Effector memory CD8-positive, alpha-beta T cell (primary cell): ENCODE measurements around the gene SP3.
A peak's percentile ranks its signal among the peaks of the same experiment; 100 is the strongest.

Experiments used
- ATAC-seq: fragments of 150-1000 bp; cut with Tn5 transposase; replicated peaks from 2 replicates; pipeline ENCODE4 v1.10.0; 2021; ENCODE audit warnings: mild to moderate bottlenecking, moderate library complexity
- DNase-seq, 3 experiments: peaks; one replicate each; pipeline ENCODE4 v3.0.0; 2021
- H3K27ac Mint-ChIP-seq, 2 donors: one replicate each; pipeline ENCODE4 v1.8.0; 2022; ENCODE audit warnings: mild to moderate bottlenecking in 2 of 2, mixed read lengths in 2 of 2, moderate library complexity in 2 of 2
- H3K27me3 Mint-ChIP-seq, 2 donors: one replicate each; pipeline ENCODE4 v1.8.0; 2022; ENCODE audit warnings: mixed read lengths in 2 of 2
- H3K36me3 Mint-ChIP-seq: one replicate; pipeline ENCODE4 v1.8.0; 2022; ENCODE audit warnings: mild to moderate bottlenecking, moderate library complexity, mixed read lengths; ENCODE audit not compliant: insufficient read depth
- H3K4me1 Mint-ChIP-seq, 2 donors: one replicate each; pipeline ENCODE4 v1.8.0; 2022; ENCODE audit warnings: low read depth in 2 of 2, mixed read lengths in 2 of 2
- H3K4me3 Mint-ChIP-seq, 2 donors: one replicate each; pipeline ENCODE4 v1.8.0; 2022; ENCODE audit warnings: mild to moderate bottlenecking in 2 of 2, mixed read lengths in 2 of 2, moderate library complexity in 2 of 2
- H3K9me3 Mint-ChIP-seq, 2 donors: one replicate each; pipeline ENCODE4 v1.8.0; 2022; ENCODE audit warnings: mixed read lengths in 2 of 2

SP3 gene

GRCh38 chr2:173969886-173970285, 4.7 kb upstream of the SP3 start:
- Mint-ChIP-seq H3K27ac (no peak overlapping the region), H3K9me3 (no peaks in the 10 kb centered on the region), H3K4me3 (no peak overlapping the region), H3K27me3 (peaks cover 4 to 6% of the 10 kb centered on the region in 2 donors), H3K36me3 (peaks cover 16% of the 10 kb centered on the region), H3K4me1 (peaks cover 10 to 11% of the 10 kb centered on the region in 2 donors)
- DNase-seq (no peak), ATAC-seq (no peak)

GRCh38 chr2:173968551-173968950, 3.4 kb upstream of the SP3 start:
- no peaks in the 10 kb centered on the region for H3K27me3 Mint-ChIP-seq

GRCh38 chr2:173966274-173967098, 1.3 kb upstream of the SP3 start:
- Mint-ChIP-seq H3K4me1 (peaks cover 20 to 24% of the 10 kb centered on the region in 2 donors), H3K36me3 (peaks cover 46% of the 10 kb centered on the region), H3K9me3 (no peaks in the 10 kb centered on the region), H3K4me3 (peak overlapping the region; percentile 95 to 99), H3K27me3 (no peaks in the 10 kb centered on the region), H3K27ac (peak overlapping the region; percentile 99)
- ATAC-seq (no peak), DNase-seq (no peak)

More at GRCh38 chr2:173968551-173968950, 3.4 kb upstream of the SP3 start:
- ATAC-seq, result no peak
- H3K4me3 Mint-ChIP-seq, result no peak overlapping the region
- peaks cover 28% of the 10 kb centered on the region for H3K36me3 Mint-ChIP-seq
- no peak overlapping the region for H3K27ac Mint-ChIP-seq
- peaks cover 10 to 11% of the 10 kb centered on the region in 2 donors for H3K4me1 Mint-ChIP-seq
- no peak for DNase-seq
- H3K9me3 Mint-ChIP-seq, result no peaks in the 10 kb centered on the region

- DNase-seq, result peak; percentile 70 to 76 (median 72)
These were observed 405 bp downstream of the SP3 start for GRCh38 chr2:173964565-173965371.

GRCh38 chr2:173963817-173964564, 1.2 kb downstream of the SP3 start:
- Mint-ChIP-seq H3K27ac (peak overlapping the region; percentile 99), H3K27me3 (no peaks in the 10 kb centered on the region), H3K36me3 (peaks cover 52% of the 10 kb centered on the region), H3K4me1 (peaks cover 36 to 44% of the 10 kb centered on the region in 2 donors), H3K9me3 (no peaks in the 10 kb centered on the region), H3K4me3 (peak overlapping the region; percentile 95 to 99)
- peak; percentile 66 for ATAC-seq
- DNase-seq, result peak; percentile 86 to 91 (median 88)

More at GRCh38 chr2:173964565-173965371, 405 bp downstream of the SP3 start:
- H3K36me3 Mint-ChIP-seq, result peaks cover 52% of the 10 kb centered on the region
- peak overlapping the region; percentile 95 to 99 for H3K4me3 Mint-ChIP-seq
- no peaks in the 10 kb centered on the region for H3K9me3 Mint-ChIP-seq
- no peaks in the 10 kb centered on the region for H3K27me3 Mint-ChIP-seq
- ATAC-seq, result peak; percentile 30
- H3K4me1 Mint-ChIP-seq, result peaks cover 30 to 37% of the 10 kb centered on the region in 2 donors
- peak overlapping the region; percentile 99 for H3K27ac Mint-ChIP-seq

- Mint-ChIP-seq H3K36me3 (peaks cover 52% of the 10 kb centered on the region), H3K27me3 (no peaks in the 10 kb centered on the region), H3K4me3 (peak overlapping the region; percentile 95 to 99), H3K27ac (peak overlapping the region; percentile 99), H3K4me1 (peaks cover 37 to 50% of the 10 kb centered on the region in 2 donors), H3K9me3 (no peaks in the 10 kb centered on the region)
- DNase-seq (peak in 2 of 3 experiments; percentile 67 to 74), ATAC-seq (peak; percentile 37)
These were observed 1.8 kb downstream of the SP3 start for GRCh38 chr2:173963323-173963816.

- no peaks in the 10 kb centered on the region for H3K9me3 Mint-ChIP-seq
- peaks cover 52% of the 10 kb centered on the region for H3K36me3 Mint-ChIP-seq
- ATAC-seq, result no peak
- H3K27ac Mint-ChIP-seq, result peak overlapping the region; percentile 99
- H3K27me3 Mint-ChIP-seq, result no peaks in the 10 kb centered on the region
- no peak for DNase-seq
- H3K4me1 Mint-ChIP-seq, result peaks cover 40 to 53% of the 10 kb centered on the region in 2 donors
- H3K4me3 Mint-ChIP-seq, result peak overlapping the region; percentile 95 to 99
These were observed 2.5 kb downstream of the SP3 start for GRCh38 chr2:173962583-173963110.

GRCh38 chr2:173962031-173962430, 3.1 kb downstream of the SP3 start:
- Mint-ChIP-seq H3K36me3 (peaks cover 52% of the 10 kb centered on the region), H3K4me1 (peaks cover 45 to 59% of the 10 kb centered on the region in 2 donors), H3K4me3 (peak overlapping the region; percentile 95 to 99), H3K9me3 (no peaks in the 10 kb centered on the region), H3K27ac (peak overlapping the region; percentile 99), H3K27me3 (no peaks in the 10 kb centered on the region)
- DNase-seq (no peak), ATAC-seq (no peak)

- Mint-ChIP-seq H3K27ac (peak overlapping the region; percentile 35 to 99), H3K4me1 (peaks cover 50 to 61% of the 10 kb centered on the region in 2 donors), H3K27me3 (no peaks in the 10 kb centered on the region), H3K4me3 (peak overlapping the region; percentile 95 to 99), H3K9me3 (no peaks in the 10 kb centered on the region), H3K36me3 (peaks cover 50% of the 10 kb centered on the region)
- no peak for ATAC-seq
- DNase-seq, result no peak
These were observed 3.8 kb downstream of the SP3 start for GRCh38 chr2:173961346-173961705.

- peaks cover 55 to 69% of the 10 kb centered on the region in 2 donors for H3K4me1 Mint-ChIP-seq
- H3K4me3 Mint-ChIP-seq, result peak overlapping the region; percentile 72 to 99
- H3K27me3 Mint-ChIP-seq, result no peaks in the 10 kb centered on the region
- peaks cover 50% of the 10 kb centered on the region for H3K36me3 Mint-ChIP-seq
- DNase-seq (no peak), ATAC-seq (no peak)
- peak overlapping the region; percentile 35 to 82 for H3K27ac Mint-ChIP-seq
- H3K9me3 Mint-ChIP-seq, result no peaks in the 10 kb centered on the region
These were observed 5.3 kb downstream of the SP3 start for GRCh38 chr2:173959909-173960308.

- H3K27ac Mint-ChIP-seq, result peak overlapping the region; percentile 35 to 82
- peaks cover 55 to 73% of the 10 kb centered on the region in 2 donors for H3K4me1 Mint-ChIP-seq
- peak overlapping the region; percentile 72 to 99 for H3K4me3 Mint-ChIP-seq
- no peaks in the 10 kb centered on the region for H3K9me3 Mint-ChIP-seq
- no peaks in the 10 kb centered on the region for H3K27me3 Mint-ChIP-seq
- DNase-seq (no peak), ATAC-seq (no peak)
- H3K36me3 Mint-ChIP-seq, result peaks cover 50% of the 10 kb centered on the region
These were observed 5.8 kb downstream of the SP3 start for GRCh38 chr2:173959358-173959884.

- ATAC-seq, result no peak
- H3K27ac Mint-ChIP-seq, result peak overlapping the region in 1 of 2 donors; percentile 23
- no peaks in the 10 kb centered on the region for H3K9me3 Mint-ChIP-seq
- peak overlapping the region; percentile 72 to 99 for H3K4me3 Mint-ChIP-seq
- H3K27me3 Mint-ChIP-seq, result no peaks in the 10 kb centered on the region
- peaks cover 63 to 84% of the 10 kb centered on the region in 2 donors for H3K4me1 Mint-ChIP-seq
- no peak for DNase-seq
- peaks cover 50% of the 10 kb centered on the region for H3K36me3 Mint-ChIP-seq
These were observed 6.9 kb downstream of the SP3 start for GRCh38 chr2:173958198-173958846.
